H9 (cell line): ENCODE measurements around the gene NOX5. TPM values are rescaled to one million over a fixed set of nuclear protein-coding genes. Genes with fewer than 3 reads are reported as not detected.

Source experiments
- DNase-seq: peaks from one replicate; pipeline ENCODE4 v3.0.0-alpha.2; 2017
- H2AFZ ChIP-seq: one replicate; pipeline ENCODE4 v1.6.1; 2013; ENCODE audit warnings: mild to moderate bottlenecking, low read length, control low read depth, moderate library complexity
- H2AK5ac ChIP-seq: 2 replicates; pipeline ENCODE4 v1.6.1; 2013; ENCODE audit warnings: low read length, control low read depth, mixed read lengths; ENCODE audit not compliant: insufficient read length
- H2BK120ac ChIP-seq: one replicate; pipeline ENCODE4 v1.6.1; 2013; ENCODE audit warnings: low read depth, mild to moderate bottlenecking, low read length, control low read depth, inconsistent platforms; ENCODE audit not compliant: poor library complexity, severe bottlenecking
- H2BK12ac ChIP-seq: 2 replicates; pipeline ENCODE4 v1.6.1; 2013; ENCODE audit warnings: low read length, control low read depth, mixed read lengths, low read depth; ENCODE audit not compliant: insufficient read length
- H2BK15ac ChIP-seq: 2 replicates; pipeline ENCODE4 v1.6.1; 2013; ENCODE audit warnings: low read depth, low read length, control low read depth
- H2BK20ac ChIP-seq: one replicate; pipeline ENCODE4 v1.6.1; 2013; ENCODE audit warnings: low read depth, mild to moderate bottlenecking, low read length, control low read depth, inconsistent platforms; ENCODE audit not compliant: poor library complexity, severe bottlenecking
- H2BK5ac ChIP-seq: 2 replicates; pipeline ENCODE4 v1.6.1; 2013; ENCODE audit warnings: low read length, control low read depth, mixed read lengths; ENCODE audit not compliant: insufficient read length
- H3K14ac ChIP-seq: 2 replicates; pipeline ENCODE4 v1.6.1; 2013; ENCODE audit warnings: low read length, control low read depth; ENCODE audit not compliant: insufficient read depth
- H3K18ac ChIP-seq: 2 replicates; pipeline ENCODE4 v1.6.1; 2013; ENCODE audit warnings: low read depth, mild to moderate bottlenecking, mixed read lengths, low read length, control low read depth; ENCODE audit not compliant: insufficient read length
- H3K23ac ChIP-seq: 2 replicates; pipeline ENCODE4 v1.6.1; 2013; ENCODE audit warnings: low read length, control low read depth, mixed read lengths, low read depth; ENCODE audit not compliant: insufficient read length
- H3K23me2 ChIP-seq: 2 replicates; pipeline ENCODE4 v1.6.1; 2013; ENCODE audit warnings: low read depth, mild to moderate bottlenecking, mixed read lengths, low read length, control low read depth; ENCODE audit not compliant: insufficient read length, poor library complexity, severe bottlenecking
- H3K27ac ChIP-seq: 2 replicates; pipeline ENCODE4 v1.5.1; 2013; ENCODE audit warnings: low read length, control low read depth, mixed read lengths, low read depth; ENCODE audit not compliant: insufficient read length
- H3K27me3 ChIP-seq: 2 replicates; pipeline ENCODE4 v1.6.1; 2013; ENCODE audit warnings: low read length, control low read depth, inconsistent platforms; ENCODE audit not compliant: insufficient read depth
- H3K4ac ChIP-seq: 2 replicates; pipeline ENCODE4 v1.6.1; 2013; ENCODE audit warnings: low read depth, mild to moderate bottlenecking, control low read depth, inconsistent platforms, low read length, moderate library complexity
- H3K4me1 ChIP-seq: 2 replicates; pipeline ENCODE4 v1.6.1; 2013; ENCODE audit warnings: low read length, control low read depth, inconsistent platforms; ENCODE audit not compliant: insufficient read depth
- H3K4me2 ChIP-seq: 2 replicates; pipeline ENCODE4 v1.6.1; 2013; ENCODE audit warnings: low read length, control low read depth, mixed read lengths; ENCODE audit not compliant: insufficient read length, insufficient read depth
- H3K56ac ChIP-seq: 2 replicates; pipeline ENCODE4 v1.6.1; 2013; ENCODE audit warnings: low read depth, mild to moderate bottlenecking, mixed read lengths, low read length, control low read depth; ENCODE audit not compliant: insufficient read length
- H3K79me1 ChIP-seq: 2 replicates; pipeline ENCODE4 v1.6.1; 2013; ENCODE audit warnings: low read depth, mild to moderate bottlenecking, moderate library complexity, low read length, control low read depth, inconsistent platforms; ENCODE audit not compliant: insufficient read depth, poor library complexity, severe bottlenecking
- H3K79me2 ChIP-seq: 2 replicates; pipeline ENCODE4 v1.6.1; 2013; ENCODE audit warnings: low read length, control low read depth, inconsistent platforms; ENCODE audit not compliant: insufficient read depth
- H3K9ac ChIP-seq: 2 replicates; pipeline ENCODE4 v1.6.1; 2013; ENCODE audit warnings: low read length, control low read depth, mixed read lengths; ENCODE audit not compliant: insufficient read length; ENCODE audit errors: extremely low read depth
- H3K9me3 ChIP-seq: one replicate; pipeline ENCODE4 v1.6.1; 2013; ENCODE audit warnings: low read depth, low read length, inconsistent platforms; ENCODE audit not compliant: control insufficient read depth
- H3T11ph ChIP-seq: one replicate; pipeline ENCODE4 v1.6.1; 2013; ENCODE audit warnings: mild to moderate bottlenecking, low read length, control low read depth, inconsistent platforms
- H4K20me1 ChIP-seq: one replicate; pipeline ENCODE4 v1.6.1; 2013; ENCODE audit not compliant: control insufficient read depth, insufficient read length, insufficient read depth
- H4K5ac ChIP-seq: 2 replicates; pipeline ENCODE4 v1.6.1; 2013; ENCODE audit warnings: low read depth, mild to moderate bottlenecking, mixed read lengths, low read length, control low read depth; ENCODE audit not compliant: insufficient read length
- H4K8ac ChIP-seq: replicated peaks from 2 replicates; pipeline ENCODE4 v1.6.1; 2013; ENCODE audit warnings: low read length, control low read depth, mixed read lengths, low read depth; ENCODE audit not compliant: insufficient read length
- H4K91ac ChIP-seq: 2 replicates; pipeline ENCODE4 v1.6.1; 2013; ENCODE audit warnings: low read depth, mild to moderate bottlenecking, moderate library complexity, mixed read lengths, low read length, control low read depth; ENCODE audit not compliant: insufficient read length
- H3K27ac Mint-ChIP-seq, 3 experiments: 2 replicates in 2 of 3; 3 replicates in 1 of 3; pipeline ENCODE4 v1.8.0; 2020 to 2021; ENCODE audit warnings: mixed read lengths in 3 of 3, mild to moderate bottlenecking in 1 of 3, moderate library complexity in 1 of 3
- H3K27me3 Mint-ChIP-seq: 2 replicates; pipeline ENCODE4 v1.8.0; 2021; ENCODE audit warnings: low read depth, mild to moderate bottlenecking, moderate library complexity, mixed read lengths
- H3K36me3 Mint-ChIP-seq, 3 experiments: 2 replicates in 2 of 3; 3 replicates in 1 of 3; pipeline ENCODE4 v1.8.0; 2020 to 2021; ENCODE audit warnings: low read depth in 3 of 3, mixed read lengths in 3 of 3; ENCODE audit not compliant: insufficient read depth in 1 of 3
- H3K4me1 Mint-ChIP-seq, 2 experiments: 2 replicates each; pipeline ENCODE4 v1.8.0; 2020; ENCODE audit warnings: mixed read lengths in 2 of 2
- H3K4me3 Mint-ChIP-seq, 2 experiments: 2 replicates in 1 of 2; 3 replicates in 1 of 2; pipeline ENCODE4 v1.8.0; 2020 to 2021; ENCODE audit warnings: mild to moderate bottlenecking in 2 of 2, mixed read lengths in 2 of 2, moderate library complexity in 1 of 2
- H3K9me3 Mint-ChIP-seq, 2 experiments: 2 replicates in 1 of 2; 3 replicates in 1 of 2; pipeline ENCODE4 v1.8.0; 2020; ENCODE audit warnings: mild to moderate bottlenecking in 2 of 2, mixed read lengths in 2 of 2, moderate library complexity in 1 of 2
- CTCF ChIP-seq: fragments of 200-600 bp; sonication (generic); conservative IDR thresholded peaks from 3 replicates; pipeline ENCODE4 v1.8.0; 2021; ENCODE audit warnings: antibody characterized with exemption, mild to moderate bottlenecking
- WGBS: extraction: QIAGEN DNeasy Blood & Tissue Kit; methylation state at CpG from one replicate; pipeline ENCODE4 v1.1.7; 2013; ENCODE audit warnings: missing lambda C conversion rate, low lambda C conversion rate, mixed read lengths; ENCODE audit not compliant: insufficient read length; ENCODE audit errors: extremely low coverage; 5-methylcytosine and 5-hydroxymethylcytosine counted together
- total RNA-seq: library from RNA; stranded (reverse); gene quantifications from 2 replicates; pipeline ENCODE4 v1.2.1, GENCODE V29; 2021

Gene NOX5
- total RNA-seq, 1 experiment from 2014 or later, result 0.04 TPM

GRCh38 chr15:69013726-69014406 is 629 bp upstream of the NOX5 start:
- H4K91ac ChIP-seq, result no peak overlapping the region
- H2AFZ ChIP-seq, result no peak overlapping the region
- H3K9me3 ChIP-seq, result no peaks in the 10 kb centered on the region
- DNase-seq, result no peak
- H3K4me2 ChIP-seq, result no peak overlapping the region
- no peak overlapping the region for H3K18ac ChIP-seq
- H3K4ac ChIP-seq, result no peak overlapping the region
- no peak overlapping the region for H2BK20ac ChIP-seq
- no peak overlapping the region for H4K5ac ChIP-seq
- peaks cover 3% of the 10 kb centered on the region for H4K20me1 ChIP-seq
- Mint-ChIP-seq H3K27me3 (peaks cover 14% of the 10 kb centered on the region), H3K27ac (no peak overlapping the region), H3K9me3 (peaks cover 4 to 5% of the 10 kb centered on the region in 2 experiments; a peak in 4 of 5 replicates), H3K4me3 (no peak overlapping the region), H3K36me3 (peaks cover 0 to 6% (median 3%) of the 10 kb centered on the region in 3 experiments; a peak in 3 of 7 replicates), H3K4me1 (peaks cover 10 to 16% of the 10 kb centered on the region in 2 experiments)
- no peak overlapping the region for H3K14ac ChIP-seq
- H3K27ac ChIP-seq, result no peak overlapping the region
- H3K27me3 ChIP-seq, result no peaks in the 10 kb centered on the region
- H2BK5ac ChIP-seq, result no peak overlapping the region
- H3K23ac ChIP-seq, result no peak overlapping the region
- no peak for TF ChIP-seq CTCF
- no peak overlapping the region for H2BK120ac ChIP-seq
- no peak overlapping the region for H3T11ph ChIP-seq
- H4K8ac ChIP-seq, result no peak overlapping the region
- no peaks in the 10 kb centered on the region for H3K79me1 ChIP-seq
- no peaks in the 10 kb centered on the region for H3K79me2 ChIP-seq
- H3K23me2 ChIP-seq, result no peaks in the 10 kb centered on the region
- no peak overlapping the region for H2AK5ac ChIP-seq
- no peak overlapping the region for H3K9ac ChIP-seq
- H3K4me1 ChIP-seq, result no peaks in the 10 kb centered on the region
- no peak overlapping the region for H2BK15ac ChIP-seq
- H3K56ac ChIP-seq, result no peak overlapping the region
- no peak overlapping the region for H2BK12ac ChIP-seq
- WGBS, result no CpG with 5 or more reads among the region's 4 CpGs
